Activated CD4-positive, alpha-beta T cell treated with anti-CD3 and anti-CD28 coated beads, Interleukin-2, amount 10 ng/mL, durations not matched to agents 7 days and 5 days (primary cell): ENCODE data around the gene KSR2. TPM values are rescaled to one million over a fixed set of nuclear protein-coding genes. Genes with fewer than 3 reads are reported as not detected.
A peak's percentile ranks its signal among the peaks of the same experiment; 100 is the strongest.
"Not testable (repeated sequence)": the region's sequence is repeated elsewhere in the genome, so short reads cannot be mapped to it uniquely, and the experiment has no call there.

Experiments
- CTCF ChIA-PET: fragments of 350-600 bp; sonication (Branson Sonifier 250); formaldehyde crosslinking; loops from one replicate; lab custom pipeline; 2021; ENCODE audit warnings: antibody characterized with exemption; lab: Charles Lee
- POLR2A ChIA-PET: fragments of 350-600 bp; sonication (Branson Sonifier 250); formaldehyde crosslinking; loops from one replicate; lab custom pipeline; 2021; ENCODE audit warnings: antibody characterized with exemption; lab: Charles Lee
- DNase-seq: peaks from one replicate; pipeline ENCODE4 v3.0.0-alpha.2; 2020
- H3K27ac Mint-ChIP-seq: one replicate; pipeline ENCODE4 v1.8.0; 2021; ENCODE audit warnings: mild to moderate bottlenecking, moderate library complexity, mixed read lengths
- H3K27me3 Mint-ChIP-seq: one replicate; pipeline ENCODE4 v1.8.0; 2021; ENCODE audit warnings: mixed read lengths
- H3K36me3 Mint-ChIP-seq: one replicate; pipeline ENCODE4 v1.8.0; 2021; ENCODE audit warnings: low read depth, mixed read lengths
- H3K4me1 Mint-ChIP-seq: one replicate; pipeline ENCODE4 v1.8.0; 2021; ENCODE audit warnings: mixed read lengths
- H3K4me3 Mint-ChIP-seq: one replicate; pipeline ENCODE4 v1.8.0; 2021; ENCODE audit warnings: mild to moderate bottlenecking, moderate library complexity, mixed read lengths
- H3K9me3 Mint-ChIP-seq: one replicate; pipeline ENCODE4 v1.8.0; 2021; ENCODE audit warnings: mixed read lengths
- total RNA-seq, 2 experiments: library from RNA; stranded (reverse); gene quantifications; one replicate each; pipeline ENCODE4 v1.2.3, GENCODE V29; 2021

Gene KSR2
- under 1 TPM; 0.04 to 0.15 TPM for total RNA-seq

- peak within 1 kb of the TSS; percentile 4 for H3K27ac Mint-ChIP-seq
- peaks cover 7% of the 10 kb centered on the region for H3K9me3 Mint-ChIP-seq
- ChIA-PET CTCF (no interaction called here), POLR2A (no interaction called here)
- peaks cover 6% of the 10 kb centered on the region for H3K4me1 Mint-ChIP-seq
- H3K4me3 Mint-ChIP-seq, result peak within 1 kb of the TSS; percentile 75
- H3K27me3 Mint-ChIP-seq, result peaks cover 63% of the 10 kb centered on the region
- H3K36me3 Mint-ChIP-seq, result peaks cover 2% of the 10 kb centered on the region
- DNase-seq, result peak; percentile 53
Observed at GRCh38 chr12:117968826-117969659, at the start of gene KSR2. Gene KSR2 (minus strand): TSS chr12:117968990. CDS start chr12:117968255, 735 bp downstream.

DNA sequence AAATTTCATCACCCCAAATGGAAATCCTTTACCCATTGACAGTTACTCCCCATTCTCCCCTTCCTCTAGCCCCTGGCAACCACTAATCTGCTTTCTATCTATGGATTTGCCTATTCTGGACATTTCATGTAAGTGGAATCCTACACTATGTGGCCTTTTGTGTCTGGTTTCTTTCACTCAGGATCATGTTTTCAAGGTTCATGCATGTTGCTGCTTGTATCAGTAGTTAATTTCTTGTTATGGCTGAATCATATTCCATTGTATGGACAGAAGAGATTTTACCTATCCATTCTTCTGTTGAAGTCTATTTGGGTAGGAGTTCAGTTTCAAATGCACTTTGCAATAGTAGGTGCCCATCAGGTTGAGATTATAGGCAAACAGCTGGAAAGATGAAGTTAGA is 49.1 kb upstream of the KSR2 start:
- peaks cover 8% of the 10 kb centered on the region for H3K27me3 Mint-ChIP-seq
- peaks cover 5% of the 10 kb centered on the region for H3K9me3 Mint-ChIP-seq
- peak overlapping the region; percentile 98 for H3K4me3 Mint-ChIP-seq
- peak overlapping the region; percentile 72 for H3K27ac Mint-ChIP-seq
- ChIA-PET CTCF (interaction anchor here (0.6 to 1.5 kb wide), 3 partner anchors 9 to 40 kb away, joined by 3 to 6 read pairs (median 3); no protein-coding TSS in a partner anchor), POLR2A (no interaction called here)
- H3K36me3 Mint-ChIP-seq, result peaks cover 36% of the 10 kb centered on the region
- no peak for DNase-seq
- H3K4me1 Mint-ChIP-seq, result peaks cover 28% of the 10 kb centered on the region

DNA sequence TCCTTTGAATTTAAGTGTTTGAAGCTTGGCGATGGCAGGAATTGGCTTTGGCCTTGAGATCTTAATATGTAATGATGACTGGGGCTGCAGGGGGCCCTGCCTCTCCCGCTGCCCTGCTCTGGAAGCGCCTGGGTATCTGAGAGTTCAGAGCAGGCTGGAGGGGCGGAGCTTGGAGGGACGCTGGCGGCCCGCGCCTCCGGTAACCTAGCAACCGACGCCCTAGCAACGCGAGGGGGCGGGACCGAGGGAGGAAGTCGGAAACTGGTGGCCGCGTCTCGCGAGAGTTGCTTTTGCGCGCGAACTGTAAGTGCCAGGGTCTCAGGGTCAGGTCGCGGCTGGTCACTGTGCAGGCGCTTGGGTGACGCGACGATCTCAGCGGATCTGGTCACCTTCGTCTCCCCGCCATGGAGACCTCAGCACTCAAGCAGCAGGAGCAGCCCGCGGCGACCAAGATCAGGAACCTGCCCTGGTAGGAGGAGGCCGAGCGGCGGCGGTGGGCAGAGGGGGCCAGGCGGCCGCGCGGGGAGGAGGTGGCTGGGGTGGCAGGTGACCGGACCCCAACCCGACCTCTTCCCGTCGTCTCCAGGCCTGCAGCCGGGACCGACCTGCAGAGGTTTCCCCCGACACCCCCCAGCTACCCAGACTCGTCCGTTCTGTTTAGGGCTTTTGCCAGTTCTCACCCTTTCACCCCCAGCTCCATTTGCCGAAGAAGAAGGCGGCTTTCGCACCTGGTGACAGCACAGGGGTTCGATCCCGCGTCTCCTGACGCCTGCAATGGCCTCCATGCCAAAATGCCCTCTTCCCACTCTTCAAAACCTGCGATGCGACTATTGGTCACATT is 47.9 kb upstream of the KSR2 start, which contains the start of gene RFC5:
TSS of gene RFC5 (plus strand) at position 280 of the 841 bp plus-strand sequence. CDS start at position 405, 125 bp downstream.
- CTCF ChIA-PET, result interaction anchor here (0.6 to 1.5 kb wide), 8 partner anchors 18 to 1651 kb away, joined by 3 to 6 read pairs (median 4); partner anchors contain the start of genes PRKAB1 and SUDS3
- Mint-ChIP-seq H3K4me3 (peak within 1 kb of the TSS; percentile 98), H3K27ac (peak within 1 kb of the TSS; percentile 95), H3K36me3 (peaks cover 30% of the 10 kb centered on the region), H3K9me3 (peaks cover 5% of the 10 kb centered on the region), H3K4me1 (peaks cover 28% of the 10 kb centered on the region), H3K27me3 (peaks cover 8% of the 10 kb centered on the region)
- peak; percentile 98 for DNase-seq
- POLR2A ChIA-PET, result interaction anchor here (0.8 to 1.1 kb wide), 2 partner anchors 10 to 40 kb away, joined by 3 read pairs; no protein-coding TSS in a partner anchor

DNA sequence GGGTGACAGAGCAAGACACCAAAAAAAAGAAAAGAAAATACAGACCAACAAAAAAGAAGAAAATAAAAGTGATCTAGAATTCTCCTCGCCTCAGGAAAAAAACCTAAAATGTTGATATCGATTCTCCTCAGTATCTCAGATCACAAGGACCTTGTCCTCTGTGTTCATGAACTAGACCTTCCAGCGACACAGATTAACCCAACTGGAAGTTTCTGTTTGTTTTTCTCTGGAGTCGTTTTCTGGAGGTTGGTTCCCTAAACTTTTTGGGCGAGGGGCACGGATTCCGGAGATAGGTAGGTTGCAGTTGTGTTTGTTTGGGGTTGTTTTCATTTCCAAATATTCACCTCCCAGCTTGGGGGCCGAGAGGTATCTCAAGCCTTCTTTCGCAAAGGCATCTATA is 47.2 kb upstream of the KSR2 start:
- peaks cover 8% of the 10 kb centered on the region for H3K27me3 Mint-ChIP-seq
- CTCF ChIA-PET, result interaction anchor here (0.6 to 1.4 kb wide), 4 partner anchors 17 to 1652 kb away, joined by 3 to 5 read pairs (median 4); partner anchors contain the start of genes PRKAB1 and SUDS3

DNA sequence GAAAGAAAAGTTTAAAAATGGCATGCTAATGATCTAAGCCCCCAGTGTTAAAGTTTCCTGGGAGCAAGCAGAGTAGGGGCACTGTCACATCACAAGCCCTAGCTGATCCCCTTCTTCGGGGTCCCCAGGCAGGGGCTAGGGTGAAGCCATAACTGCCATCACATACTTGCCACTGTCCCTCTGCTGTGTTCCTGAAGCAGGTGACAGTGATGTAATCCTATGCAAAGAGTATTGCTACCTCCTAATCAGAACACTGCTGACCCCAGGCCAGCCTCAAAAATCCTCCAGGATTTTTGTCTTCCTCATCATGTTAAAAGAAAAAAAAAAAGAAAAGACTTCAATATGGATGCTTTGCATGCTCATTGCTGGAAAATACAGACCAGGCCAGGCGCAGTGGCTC is 46.5 kb upstream of the KSR2 start:
- no peak for DNase-seq
- CTCF ChIA-PET, result no interaction called here
- H3K4me3 Mint-ChIP-seq, result no peak overlapping the region

More for the DNA sequence above, 47.2 kb upstream of the KSR2 start:
- POLR2A ChIA-PET, result no interaction called here
- Mint-ChIP-seq H3K36me3 (peaks cover 25% of the 10 kb centered on the region), H3K4me3 (peak overlapping the region; percentile 98), H3K27ac (peak overlapping the region; percentile 36), H3K4me1 (peaks cover 28% of the 10 kb centered on the region), H3K9me3 (peaks cover 5% of the 10 kb centered on the region)
- no peak for DNase-seq

DNA sequence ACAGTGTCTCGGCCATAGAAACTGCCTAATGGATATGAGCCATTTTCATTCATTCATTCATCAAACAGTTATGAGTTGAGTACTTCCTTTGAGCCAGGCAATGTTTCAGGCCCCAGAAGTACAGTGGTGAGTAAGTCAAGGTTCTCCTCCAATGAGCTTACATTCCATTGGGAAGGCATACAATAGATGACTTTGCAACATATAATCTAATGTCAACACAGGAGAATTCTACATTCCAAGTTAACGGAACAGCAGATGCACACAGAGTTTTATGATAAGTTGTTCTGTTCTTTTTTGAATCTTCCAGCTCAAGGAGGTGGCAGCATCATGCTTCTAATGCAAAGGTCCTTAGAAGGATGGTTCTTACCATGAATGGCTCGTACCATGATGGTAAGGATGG is 44.5 kb upstream of the KSR2 start:
- Mint-ChIP-seq H3K27ac (no peak overlapping the region), H3K36me3 (peaks cover 8% of the 10 kb centered on the region), H3K9me3 (peaks cover 5% of the 10 kb centered on the region), H3K27me3 (peaks cover 8% of the 10 kb centered on the region), H3K4me3 (no peak overlapping the region), H3K4me1 (peaks cover 21% of the 10 kb centered on the region)
- CTCF ChIA-PET, result no interaction called here
- POLR2A ChIA-PET, result no interaction called here
- DNase-seq, result no peak

More for the DNA sequence above, 46.5 kb upstream of the KSR2 start:
- POLR2A ChIA-PET, result no interaction called here
- Mint-ChIP-seq H3K4me1 (peaks cover 28% of the 10 kb centered on the region), H3K9me3 (peaks cover 5% of the 10 kb centered on the region), H3K36me3 (peaks cover 19% of the 10 kb centered on the region), H3K27ac (no peak overlapping the region), H3K27me3 (peaks cover 8% of the 10 kb centered on the region)

DNA sequence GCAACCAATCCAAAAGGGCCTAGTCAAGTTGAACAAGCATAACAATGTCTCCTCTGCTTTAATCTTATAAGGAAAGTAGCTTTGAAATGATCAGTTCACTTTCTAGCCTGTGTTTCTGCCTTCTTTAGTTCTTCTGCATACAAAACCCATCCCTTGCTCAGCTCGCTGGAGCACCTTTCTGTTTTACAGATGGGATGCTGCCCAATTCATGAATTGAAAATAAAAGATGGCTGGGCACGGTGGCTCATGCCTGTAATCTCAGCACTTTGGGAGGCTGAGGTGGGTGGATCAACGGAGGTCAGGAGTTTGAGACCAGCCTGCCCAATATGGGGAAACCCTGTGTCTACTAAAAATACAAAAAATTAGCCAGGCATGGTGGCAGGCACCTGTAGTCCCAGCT is 43.2 kb upstream of the KSR2 start:
- ChIA-PET POLR2A (no interaction called here), CTCF (interaction anchor here (0.6 kb wide), 2 partner anchors 16 to 153 kb away, joined by 3 to 4 read pairs; no protein-coding TSS in a partner anchor)
- Mint-ChIP-seq H3K9me3 (peaks cover 5% of the 10 kb centered on the region), H3K4me1 (peaks cover 9% of the 10 kb centered on the region), H3K27ac (no peak overlapping the region), H3K27me3 (peaks cover 8% of the 10 kb centered on the region), H3K4me3 (no peak overlapping the region), H3K36me3 (peaks cover under 1% of the 10 kb centered on the region)
- no peak for DNase-seq

DNA sequence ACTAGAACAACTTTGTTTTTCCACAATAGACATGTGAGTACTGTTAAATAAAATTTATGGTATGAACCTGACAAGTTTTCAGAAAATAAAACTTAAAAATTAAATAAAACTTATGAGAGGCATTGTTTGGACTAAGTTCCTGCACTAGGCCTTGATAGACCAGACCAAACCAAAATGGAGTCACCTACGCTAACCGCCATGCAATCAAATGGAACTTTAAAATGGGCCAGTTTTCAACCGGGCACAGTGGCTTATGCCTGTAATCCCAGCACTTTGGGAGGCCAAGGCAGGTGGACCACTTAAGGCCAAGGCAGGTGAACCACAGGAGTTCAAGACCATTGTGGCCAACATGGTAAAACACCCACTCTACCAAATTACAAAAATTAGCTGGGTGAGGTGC is 42.6 kb upstream of the KSR2 start:
- ChIA-PET POLR2A (no interaction called here), CTCF (interaction anchor here (0.6 to 1.3 kb wide), 2 partner anchors 12 to 16 kb away, joined by 3 to 4 read pairs; no protein-coding TSS in a partner anchor)
- H3K4me3 Mint-ChIP-seq, result no peak overlapping the region
- H3K9me3 Mint-ChIP-seq, result peaks cover 5% of the 10 kb centered on the region
- H3K36me3 Mint-ChIP-seq, result no peaks in the 10 kb centered on the region
- DNase-seq, result no peak
- H3K27me3 Mint-ChIP-seq, result peaks cover 8% of the 10 kb centered on the region
- peaks cover 7% of the 10 kb centered on the region for H3K4me1 Mint-ChIP-seq
- no peak overlapping the region for H3K27ac Mint-ChIP-seq

DNA sequence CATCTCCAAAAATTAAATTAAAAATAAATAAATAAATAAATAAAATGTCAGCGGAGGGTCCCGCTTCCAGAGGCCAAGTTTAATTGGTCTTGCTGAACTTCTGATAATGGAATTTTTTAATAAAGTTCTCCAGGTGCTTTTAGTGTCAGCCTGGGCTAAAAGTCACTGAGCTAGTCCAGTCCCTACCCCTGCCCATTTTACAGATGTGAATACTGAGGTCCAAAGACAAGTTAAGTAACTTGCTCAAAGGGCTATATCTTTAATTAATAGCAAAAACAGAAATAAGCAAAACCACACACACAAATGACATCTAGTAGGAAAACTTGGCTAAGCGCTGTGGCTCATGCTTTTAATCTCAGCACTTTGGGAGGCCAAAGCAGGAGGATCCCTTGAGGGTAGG is 42.1 kb upstream of the KSR2 start:
- Mint-ChIP-seq H3K4me3 (no peak overlapping the region), H3K36me3 (no peaks in the 10 kb centered on the region), H3K27me3 (peaks cover 8% of the 10 kb centered on the region), H3K27ac (no peak overlapping the region), H3K9me3 (peaks cover 5% of the 10 kb centered on the region), H3K4me1 (peaks cover 2% of the 10 kb centered on the region)
- ChIA-PET CTCF (interaction anchor here (1.3 kb wide), 1 partner anchor 12 kb away, joined by 3 read pairs; no protein-coding TSS in a partner anchor), POLR2A (no interaction called here)
- DNase-seq, result no peak

GRCh38 chr12:117999806-118000205 is 31.0 kb upstream of the KSR2 start:
- DNase-seq, POLR2A ChIA-PET, H3K27me3 Mint-ChIP-seq, H3K4me3 Mint-ChIP-seq, H3K4me1 Mint-ChIP-seq, H3K9me3 Mint-ChIP-seq, H3K27ac Mint-ChIP-seq, H3K36me3 Mint-ChIP-seq: not testable (repeated sequence)
- CTCF ChIA-PET, result interaction anchor here (1.5 kb wide), 1 partner anchor 11 kb away, joined by 3 read pairs; no protein-coding TSS in a partner anchor

- Mint-ChIP-seq H3K36me3 (no peaks in the 10 kb centered on the region), H3K4me3 (no peak overlapping the region), H3K27me3 (no peaks in the 10 kb centered on the region), H3K27ac (no peak overlapping the region), H3K9me3 (peaks cover 13% of the 10 kb centered on the region), H3K4me1 (no peaks in the 10 kb centered on the region)
- POLR2A ChIA-PET, result no interaction called here
- CTCF ChIA-PET, result interaction anchor here (0.6 to 1.5 kb wide), 3 partner anchors 12 to 91 kb away, joined by 3 read pairs; partner anchors contain the start of gene RFC5
- no peak for DNase-seq
Observed at GRCh38 chr12:117998719-117999118, 29.9 kb upstream of the KSR2 start.
